ENCODE data around the gene IGSF8.
"Not testable (repeated sequence)": the region's sequence is repeated elsewhere in the genome, so short reads cannot be mapped to it uniquely, and the experiment has no call there.

Gene IGSF8

DNA sequence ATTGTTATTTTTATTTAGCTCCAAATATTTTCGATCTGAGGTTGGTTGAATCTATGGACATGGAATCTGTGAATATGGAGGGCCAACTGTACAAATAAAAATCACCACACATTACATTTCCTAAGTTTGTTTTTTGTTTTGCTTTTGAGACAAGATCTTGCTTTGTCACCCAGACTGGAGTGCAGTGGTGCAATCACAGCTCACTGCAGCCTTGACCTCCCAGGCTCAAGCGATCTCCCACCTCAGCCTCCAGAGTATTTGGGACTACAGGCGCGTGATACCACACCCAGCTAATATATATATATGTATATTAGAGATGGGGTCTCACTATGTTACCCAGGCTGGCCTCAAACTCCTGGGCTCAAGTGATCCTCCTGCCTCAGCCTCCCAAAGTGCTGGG, 27.9 kb upstream of the IGSF8 start:
- not testable (repeated sequence) for DNase-seq

DNA sequence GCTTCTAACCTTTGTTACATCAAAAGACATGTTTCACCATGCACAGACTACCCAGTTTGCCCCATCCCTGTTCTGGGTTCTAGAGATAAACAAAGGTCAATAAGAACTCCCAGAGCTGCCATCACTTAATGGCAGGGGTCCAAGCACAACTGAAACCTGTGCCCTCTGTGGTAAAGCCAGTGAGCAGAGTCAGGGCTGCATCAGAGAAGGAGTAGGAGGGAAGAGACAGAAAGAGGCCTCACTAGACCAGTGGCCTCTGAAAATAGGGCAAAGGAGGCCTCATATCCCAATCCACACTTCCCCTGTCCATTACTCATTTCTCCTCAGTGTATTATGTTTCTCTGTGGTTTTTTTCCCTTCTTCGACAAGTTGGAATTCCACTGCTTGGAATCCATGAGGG, 27.3 kb upstream of the IGSF8 start:
- DNase-seq: no peak

DNA sequence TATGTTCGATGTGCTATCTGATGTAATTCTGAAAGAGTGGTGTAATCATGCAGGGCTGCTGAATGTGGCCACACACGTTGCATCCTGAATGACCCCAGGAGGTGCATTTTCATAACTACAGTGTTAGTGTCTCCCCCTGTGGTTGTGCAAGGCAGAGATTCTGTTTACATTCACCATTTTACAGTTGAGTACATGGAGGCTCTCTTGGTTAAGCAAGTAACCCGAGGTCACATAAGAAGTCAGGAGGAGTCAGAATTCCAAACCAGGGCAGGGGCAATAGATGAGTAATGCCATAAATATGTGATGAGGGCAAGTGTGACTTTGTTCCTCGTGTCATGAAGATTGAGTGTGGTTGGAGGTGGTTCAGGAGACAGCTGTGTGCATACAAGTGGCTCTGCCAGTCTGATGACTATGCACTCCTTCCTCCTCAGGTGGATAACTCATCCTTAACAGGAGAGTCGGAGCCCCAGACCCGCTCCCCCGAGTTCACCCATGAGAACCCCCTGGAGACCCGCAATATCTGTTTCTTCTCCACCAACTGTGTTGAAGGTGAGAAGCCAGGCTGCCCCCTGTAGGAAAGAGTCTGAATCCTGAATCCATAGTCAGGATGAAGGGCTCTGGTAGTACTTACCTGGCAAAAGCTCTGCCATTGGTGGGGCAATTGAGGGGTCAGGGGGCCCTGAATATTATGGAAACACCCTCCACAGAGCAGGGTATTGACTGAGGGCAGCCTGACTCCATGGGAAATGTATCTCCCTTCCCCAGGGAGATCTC, 26.5 kb upstream of the IGSF8 start:
- DNase-seq: no peak

DNA sequence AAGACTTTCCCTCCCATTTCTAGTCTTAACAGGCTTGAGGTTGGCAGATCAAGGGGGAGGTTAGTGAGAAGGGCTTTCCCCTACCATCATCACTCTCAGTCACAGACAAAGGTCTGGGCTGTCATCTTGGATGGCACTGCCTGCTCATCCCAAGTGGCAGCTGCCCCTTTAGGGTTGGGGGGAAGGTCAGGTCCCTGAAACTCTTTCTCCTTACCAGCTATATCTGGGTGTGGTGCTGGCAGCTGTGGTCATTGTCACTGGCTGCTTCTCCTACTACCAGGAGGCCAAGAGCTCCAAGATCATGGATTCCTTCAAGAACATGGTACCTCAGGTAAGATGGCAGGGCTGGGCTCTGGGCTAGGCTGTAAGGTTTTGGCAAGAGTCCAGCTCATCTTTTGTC, 25.3 kb upstream of the IGSF8 start:
- DNase-seq: no peak

DNA sequence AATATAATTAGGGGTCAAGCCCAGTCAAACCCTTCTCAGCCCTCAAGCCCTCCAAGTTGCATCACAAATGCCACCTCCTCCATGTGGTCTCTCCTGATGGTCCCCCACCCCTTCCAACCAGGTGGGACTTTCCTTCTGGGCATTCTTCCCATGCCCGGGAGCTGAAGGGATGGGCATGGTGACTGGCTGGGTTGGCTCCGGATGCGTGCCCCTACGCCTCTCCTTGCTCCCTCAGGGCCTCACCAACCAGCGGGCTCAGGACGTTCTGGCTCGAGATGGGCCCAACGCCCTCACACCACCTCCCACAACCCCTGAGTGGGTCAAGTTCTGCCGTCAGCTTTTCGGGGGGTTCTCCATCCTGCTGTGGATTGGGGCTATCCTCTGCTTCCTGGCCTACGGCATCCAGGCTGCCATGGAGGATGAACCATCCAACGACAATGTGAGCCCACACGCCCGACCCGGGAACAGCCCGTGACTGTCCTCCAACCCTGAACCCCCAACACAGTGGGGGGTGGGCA, 24.6 kb upstream of the IGSF8 start:
- DNase-seq: no peak

DNA sequence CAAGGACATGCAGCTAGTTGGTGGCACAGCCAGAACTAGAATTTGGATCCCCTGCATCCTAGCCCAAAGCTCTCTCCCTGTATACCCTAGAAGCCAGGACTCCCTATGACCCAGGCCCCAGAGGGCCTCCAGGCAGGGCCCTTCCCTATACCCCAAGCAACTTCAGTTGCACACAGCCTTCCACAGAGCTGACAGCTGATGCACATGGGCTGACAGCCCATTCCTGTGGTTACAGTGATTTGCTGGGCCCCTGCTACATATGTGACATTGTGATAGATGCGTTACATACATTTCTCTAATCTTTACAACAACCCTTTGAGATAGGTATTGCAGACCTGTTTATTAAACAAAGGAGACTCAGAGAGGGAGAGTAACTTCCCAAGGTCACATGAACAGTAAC, 23.0 kb upstream of the IGSF8 start:
- DNase-seq: no peak

DNA sequence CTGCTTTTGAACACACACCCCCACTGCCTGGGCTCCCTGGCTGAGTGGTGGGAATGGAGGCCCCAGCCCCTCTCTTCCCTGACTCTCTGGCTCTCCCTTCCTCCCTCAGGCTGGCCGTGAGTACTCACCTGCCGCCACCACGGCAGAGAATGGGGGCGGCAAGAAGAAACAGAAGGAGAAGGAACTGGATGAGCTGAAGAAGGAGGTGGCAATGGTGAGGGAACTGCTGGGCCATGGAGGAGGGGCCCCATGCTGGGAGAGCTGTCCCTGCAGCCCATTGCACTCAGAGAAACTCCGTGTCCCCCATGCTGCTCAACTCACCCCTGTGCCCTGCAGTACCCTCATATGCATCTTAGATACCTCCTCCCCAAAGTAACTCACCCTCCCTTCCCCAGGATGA, 22.4 kb upstream of the IGSF8 start:
- DNase-seq: no peak

DNA sequence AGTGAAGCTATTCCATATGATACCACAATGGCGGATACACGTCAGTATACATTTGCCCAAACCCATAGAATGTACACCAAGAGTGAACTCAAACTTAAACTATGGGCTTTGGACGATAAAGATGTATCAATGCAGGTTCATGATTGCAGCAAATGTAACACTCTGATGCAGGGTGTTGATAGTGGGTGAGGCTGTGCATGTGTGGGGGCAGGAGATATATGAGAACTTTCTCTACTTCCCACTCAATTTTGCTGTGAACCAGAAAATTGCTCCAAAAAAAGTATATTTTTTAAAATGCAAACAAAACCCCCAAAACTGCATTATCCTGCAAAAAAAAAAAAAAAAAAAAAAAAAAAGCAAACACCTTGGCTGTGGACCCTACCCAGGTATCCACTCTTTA, 20.5 kb upstream of the IGSF8 start:
- no peak for DNase-seq

DNA sequence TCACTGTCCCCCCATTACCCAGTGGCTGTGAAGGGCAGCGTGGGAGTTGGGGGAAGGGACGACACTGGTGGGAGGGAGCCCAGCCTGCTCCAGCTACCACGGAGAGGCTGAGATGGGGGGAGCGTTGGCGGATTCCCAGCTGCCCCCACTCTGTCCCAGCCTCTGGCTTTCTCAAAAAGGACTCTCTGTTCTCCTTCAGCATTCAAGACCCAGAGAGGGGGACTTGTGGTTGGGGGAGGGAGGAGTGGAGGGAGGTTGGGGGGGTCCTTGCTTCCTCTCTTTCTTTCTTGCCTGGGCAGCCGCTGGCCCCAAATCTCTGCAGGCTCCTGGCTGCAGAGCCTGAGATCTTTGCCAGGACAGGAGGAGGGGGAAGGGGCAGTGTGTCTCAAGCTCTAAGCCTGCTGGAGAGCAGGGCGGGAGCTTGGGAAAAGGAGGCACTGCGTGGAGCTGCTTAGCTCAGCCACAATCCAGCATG, 19.3 kb upstream of the IGSF8 start:
- DNase-seq: no peak

DNA sequence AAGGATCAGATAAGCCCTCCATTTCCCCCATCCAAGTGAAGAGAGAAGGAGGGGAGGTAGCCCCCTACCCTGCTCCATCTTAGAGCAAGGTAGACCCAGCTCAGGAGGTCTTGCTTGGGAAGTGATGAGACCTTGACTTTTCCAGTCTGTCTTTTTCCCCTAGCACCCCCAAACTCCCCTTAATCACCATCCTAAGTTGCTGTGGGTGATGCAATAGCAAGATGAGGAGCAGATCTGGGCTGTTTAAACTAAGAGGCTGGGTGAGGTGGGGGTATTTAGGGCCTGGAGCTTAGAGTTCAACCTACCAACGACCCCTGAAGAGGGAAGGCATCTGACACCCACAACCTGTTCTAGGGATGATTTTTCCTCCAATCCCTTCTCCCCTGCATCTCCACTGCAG, 18.9 kb upstream of the IGSF8 start:
- no peak for DNase-seq

DNA sequence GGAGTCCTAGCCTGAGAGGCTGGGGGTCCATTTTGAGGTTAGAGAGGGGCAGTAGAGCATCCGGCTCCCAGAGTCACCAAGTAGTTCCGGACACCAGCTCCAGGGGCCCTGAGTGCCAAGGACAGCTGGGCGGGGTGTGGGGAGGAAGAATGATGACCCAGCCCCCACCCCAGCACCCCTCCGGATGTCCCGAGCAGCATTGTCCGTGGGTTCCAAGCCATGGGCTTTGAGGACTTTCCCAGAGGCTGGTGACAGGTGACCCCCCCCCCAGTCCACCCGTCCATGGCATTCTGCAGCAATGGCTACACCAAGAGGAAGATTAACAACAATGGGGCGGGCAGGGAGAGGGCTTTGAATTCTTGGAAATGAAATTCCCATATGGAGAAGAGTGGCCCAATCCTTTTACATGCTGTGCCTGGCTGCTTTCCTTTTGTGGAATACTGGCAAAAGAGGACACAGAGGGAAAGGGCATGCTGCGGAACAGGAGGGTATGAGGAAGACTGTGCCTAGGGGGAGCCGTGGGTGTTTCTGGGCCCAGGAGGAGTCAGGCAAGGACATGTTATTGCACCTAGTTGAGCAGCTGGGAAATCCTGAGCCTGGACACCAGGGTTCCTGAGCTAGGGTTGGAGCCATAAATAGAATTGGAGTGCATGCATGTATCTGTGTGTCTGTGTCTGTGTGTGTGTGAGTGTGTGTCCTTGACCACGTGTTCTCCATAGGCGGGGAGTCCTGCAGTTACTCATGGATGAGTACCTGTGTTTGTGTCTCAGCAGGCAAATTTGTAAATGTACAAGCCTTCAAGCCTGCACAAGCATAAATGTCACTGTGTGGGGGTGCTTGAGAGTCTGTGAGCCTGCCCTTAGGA, 18.1 kb upstream of the IGSF8 start:
- DNase-seq: no peak

DNA sequence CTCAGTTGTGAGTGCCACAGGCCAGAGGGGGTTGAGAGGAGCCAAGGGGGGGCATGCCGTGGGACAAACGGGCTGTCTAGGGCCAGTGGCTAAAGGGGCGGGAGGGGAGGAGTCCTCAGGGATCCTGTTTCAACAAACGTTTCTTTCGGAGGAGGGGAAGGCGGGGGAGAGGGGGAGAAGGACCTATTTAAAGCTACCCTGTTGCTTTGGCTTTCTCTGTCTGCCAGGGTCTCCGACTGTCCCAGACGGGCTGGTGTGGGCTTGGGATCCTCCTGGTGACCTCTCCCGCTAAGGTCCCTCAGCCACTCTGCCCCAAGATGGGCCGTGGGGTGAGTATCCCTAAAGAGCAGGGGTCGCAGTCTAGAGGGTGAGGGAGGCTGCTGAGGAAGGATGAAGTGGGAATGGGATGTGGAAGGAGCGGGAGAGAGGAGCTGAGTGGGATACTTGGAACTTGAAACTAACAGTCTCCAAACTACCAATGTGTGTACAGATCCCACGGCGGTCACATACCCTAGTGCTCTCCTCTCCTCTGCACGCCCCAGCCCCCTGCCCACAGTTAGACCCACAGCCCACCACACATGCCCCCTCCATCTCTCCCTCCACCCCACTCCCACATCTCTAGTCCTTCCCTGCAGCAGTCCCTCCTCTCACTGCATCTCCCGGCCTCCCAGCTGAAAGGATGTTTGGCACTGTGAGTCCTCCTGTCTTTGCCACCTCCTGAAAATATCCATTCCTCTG, 17.3 kb upstream of the IGSF8 start, which contains the start of gene ATP1A2:
Gene ATP1A2, plus strand, starts transcription at position 215 of the 738 bp plus-strand sequence. Its CDS starts 103 bp downstream, at position 318.
- DNase-seq: no peak

DNA sequence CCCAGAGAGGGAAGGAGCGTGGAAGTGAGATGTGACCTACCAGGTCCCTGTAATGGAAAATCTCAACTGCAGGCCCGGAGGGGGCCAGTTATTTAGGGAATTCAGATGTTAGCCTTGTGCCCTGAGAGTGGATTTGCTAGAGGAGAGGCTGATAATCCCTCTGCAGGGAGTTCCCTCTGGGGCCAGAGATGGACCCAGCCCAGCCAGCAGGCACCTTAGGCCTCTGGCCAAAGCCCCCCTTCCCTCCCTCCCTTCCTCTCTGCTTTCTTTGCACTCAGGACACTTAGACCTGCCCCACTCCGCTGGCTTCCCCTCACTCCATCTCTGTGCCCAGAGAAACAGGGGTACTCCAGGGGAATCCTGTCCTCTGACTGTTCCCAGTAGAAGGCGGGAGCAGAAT, 15.7 kb upstream of the IGSF8 start:
- DNase-seq: no peak

DNA sequence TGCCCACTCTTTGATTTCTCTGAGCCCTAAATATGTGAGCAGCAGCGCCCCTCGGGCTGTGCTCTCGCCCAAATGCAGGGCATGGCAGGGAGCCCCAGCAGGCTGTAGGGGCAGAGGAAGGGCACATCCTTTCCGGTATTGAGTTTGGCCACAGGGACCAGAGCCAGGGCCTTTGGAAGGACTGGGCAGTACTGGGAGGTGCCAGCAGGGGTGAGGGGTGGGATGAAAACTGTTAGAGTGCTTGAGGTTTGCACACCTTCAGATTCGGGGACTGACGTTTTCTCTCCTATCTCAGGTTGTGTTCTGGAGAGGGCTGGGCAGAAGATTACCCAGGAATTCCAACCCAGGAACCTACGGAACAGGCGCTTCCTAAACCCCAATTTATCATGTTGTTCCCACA, 15.0 kb upstream of the IGSF8 start:
- DNase-seq: no peak

DNA sequence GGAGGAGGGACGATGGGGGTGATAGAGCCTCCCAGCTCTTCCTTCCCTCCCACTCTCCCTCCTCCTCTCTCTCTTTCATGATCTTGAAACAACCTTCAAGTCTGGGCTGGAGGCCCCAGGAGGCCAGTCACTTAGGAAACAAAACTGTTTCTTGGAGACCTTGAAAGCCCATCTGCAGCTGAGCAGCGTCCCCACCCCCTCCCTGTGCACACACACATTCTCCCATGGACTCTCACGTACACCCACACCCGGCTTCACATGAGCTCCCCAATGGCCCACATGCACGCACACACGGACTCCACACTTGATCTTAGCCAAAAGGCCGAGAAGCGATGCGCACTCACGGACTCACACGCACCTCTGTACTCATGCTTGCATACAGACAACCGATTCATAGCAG, 13.9 kb upstream of the IGSF8 start:
- no peak for DNase-seq

DNA sequence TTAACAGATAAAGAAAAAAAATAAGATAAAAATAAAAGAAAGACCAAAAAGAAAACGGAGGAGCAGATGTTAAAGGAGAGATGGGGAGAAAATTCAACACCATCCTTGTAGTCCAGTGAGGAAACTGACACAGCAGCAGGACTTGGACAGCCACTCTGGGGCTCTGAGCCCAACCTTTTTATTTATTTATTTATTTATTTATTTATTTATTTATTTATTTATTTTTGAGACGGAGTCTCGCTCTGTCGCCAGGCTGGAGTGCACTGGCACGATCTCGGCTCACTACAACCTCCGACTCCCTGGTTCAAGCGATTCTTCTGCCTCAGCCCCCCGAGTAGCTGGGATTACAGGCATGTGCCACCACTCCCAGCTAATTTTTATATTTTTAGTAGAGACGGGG, 13.0 kb upstream of the IGSF8 start:
- not testable (repeated sequence) for DNase-seq

DNA sequence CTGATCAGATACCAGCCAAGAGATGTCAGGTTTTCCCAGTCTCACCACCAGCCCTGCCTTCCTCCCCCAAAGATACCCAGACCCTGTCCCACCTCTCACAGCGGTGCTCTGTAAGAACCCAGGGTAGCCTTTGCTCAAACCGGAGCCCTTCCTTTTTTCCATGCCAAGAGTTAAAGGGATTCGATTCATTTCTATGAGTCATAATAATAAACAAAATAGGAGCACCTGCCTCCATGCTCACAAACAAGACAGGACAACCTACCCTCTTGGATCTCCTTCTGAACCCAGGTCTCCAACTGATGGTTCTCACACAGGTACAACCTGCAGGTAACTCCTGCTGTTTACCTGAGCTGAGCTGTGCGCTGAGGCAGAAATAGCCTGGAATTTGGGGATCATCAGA, 11.3 kb upstream of the IGSF8 start:
- DNase-seq: no peak

DNA sequence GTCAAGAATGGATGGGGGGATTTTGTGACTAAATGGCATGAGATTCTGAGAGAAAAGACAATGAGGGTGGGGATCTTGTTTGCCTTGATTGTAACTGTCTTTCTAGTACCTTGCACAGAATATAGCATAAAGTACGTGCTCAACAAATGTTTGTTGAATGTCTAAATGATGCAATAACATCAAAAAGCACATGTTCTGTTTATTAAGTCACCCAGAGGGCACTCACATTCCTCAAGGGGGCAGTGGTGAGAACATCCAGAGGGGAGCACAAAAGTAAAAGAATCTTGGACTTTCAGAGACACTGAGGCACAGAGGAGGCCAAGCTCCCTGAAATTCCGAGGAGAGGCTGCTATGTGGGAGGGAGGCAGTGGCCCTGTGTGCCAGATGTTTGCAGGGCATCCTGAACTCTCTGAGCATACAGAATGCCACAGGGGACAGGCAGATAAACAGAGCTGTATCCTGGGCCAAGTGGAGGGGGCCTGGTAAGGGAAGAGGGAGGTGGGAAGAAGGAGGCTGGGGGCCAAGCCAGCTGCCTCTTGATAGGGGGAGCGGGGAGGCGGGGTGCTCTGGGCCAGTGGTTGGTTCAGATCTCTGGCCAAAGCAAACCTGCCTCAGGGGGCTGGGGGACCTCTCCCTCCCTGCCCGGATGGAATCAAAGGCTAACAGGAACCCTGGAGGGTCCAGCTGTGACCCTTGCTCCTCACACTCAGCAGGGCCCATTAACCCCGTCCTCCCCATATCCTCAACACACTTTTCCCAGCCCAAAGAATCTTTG, 10.7 kb upstream of the IGSF8 start:
- no peak for DNase-seq

DNA sequence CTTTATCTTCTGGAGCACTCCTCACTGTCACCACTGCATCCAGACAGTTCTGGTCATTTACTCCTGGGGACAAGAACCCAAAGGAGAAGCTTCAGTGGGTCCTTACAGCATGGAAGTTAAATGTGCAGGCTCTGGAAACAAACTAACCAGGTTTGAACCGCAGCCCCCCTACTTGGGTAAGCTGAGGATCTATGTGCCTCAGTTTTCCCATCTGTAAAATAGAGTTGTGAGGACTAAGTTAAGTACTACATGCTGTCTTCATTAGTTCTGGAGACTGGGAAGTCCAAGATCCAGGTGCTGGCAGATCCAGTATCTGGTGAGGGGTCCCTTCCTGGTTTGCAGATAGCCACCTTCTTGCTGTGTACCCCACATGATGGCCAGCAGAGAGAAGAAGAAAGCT, 9.1 kb upstream of the IGSF8 start:
- no peak for DNase-seq

DNA sequence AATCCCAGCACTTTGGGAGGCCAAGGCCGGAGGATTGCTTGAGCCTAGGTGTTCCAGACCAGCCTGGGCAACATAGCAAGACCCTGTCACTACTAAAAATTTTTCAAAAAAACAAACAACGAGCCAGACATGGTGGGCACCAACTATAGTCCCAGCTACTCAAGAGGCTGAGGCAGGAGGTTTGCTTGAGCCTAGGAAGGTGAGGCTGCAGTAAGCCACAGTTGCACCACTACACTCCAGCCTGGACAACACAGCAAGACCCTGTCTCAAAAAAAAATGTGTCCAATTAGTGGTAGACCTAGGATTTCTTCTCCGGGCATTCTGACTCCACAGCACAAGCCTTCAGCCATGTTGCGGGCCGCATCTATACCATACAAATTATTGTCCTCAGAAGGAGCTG, 6.7 kb upstream of the IGSF8 start:
- DNase-seq: no peak

DNA sequence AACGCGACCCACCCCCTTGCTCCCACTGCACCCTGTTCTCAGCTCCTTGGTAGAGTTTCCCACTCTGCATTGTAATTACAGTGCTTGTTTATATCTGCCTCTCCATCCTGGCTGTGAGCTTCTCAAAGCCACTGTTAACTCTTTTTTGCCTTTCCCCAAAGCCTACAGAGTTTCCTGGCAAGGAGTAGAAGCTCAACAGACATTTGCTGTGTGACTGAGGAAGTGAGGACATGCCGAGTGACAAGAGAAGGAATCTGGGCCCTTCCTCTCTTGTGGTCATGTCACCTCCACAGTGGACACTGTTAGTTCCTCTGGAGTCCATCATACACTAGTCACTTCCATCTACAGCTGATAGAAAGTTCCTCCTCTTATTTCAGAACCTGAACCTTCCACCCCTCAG, 6.1 kb upstream of the IGSF8 start:
- DNase-seq: no peak

DNA sequence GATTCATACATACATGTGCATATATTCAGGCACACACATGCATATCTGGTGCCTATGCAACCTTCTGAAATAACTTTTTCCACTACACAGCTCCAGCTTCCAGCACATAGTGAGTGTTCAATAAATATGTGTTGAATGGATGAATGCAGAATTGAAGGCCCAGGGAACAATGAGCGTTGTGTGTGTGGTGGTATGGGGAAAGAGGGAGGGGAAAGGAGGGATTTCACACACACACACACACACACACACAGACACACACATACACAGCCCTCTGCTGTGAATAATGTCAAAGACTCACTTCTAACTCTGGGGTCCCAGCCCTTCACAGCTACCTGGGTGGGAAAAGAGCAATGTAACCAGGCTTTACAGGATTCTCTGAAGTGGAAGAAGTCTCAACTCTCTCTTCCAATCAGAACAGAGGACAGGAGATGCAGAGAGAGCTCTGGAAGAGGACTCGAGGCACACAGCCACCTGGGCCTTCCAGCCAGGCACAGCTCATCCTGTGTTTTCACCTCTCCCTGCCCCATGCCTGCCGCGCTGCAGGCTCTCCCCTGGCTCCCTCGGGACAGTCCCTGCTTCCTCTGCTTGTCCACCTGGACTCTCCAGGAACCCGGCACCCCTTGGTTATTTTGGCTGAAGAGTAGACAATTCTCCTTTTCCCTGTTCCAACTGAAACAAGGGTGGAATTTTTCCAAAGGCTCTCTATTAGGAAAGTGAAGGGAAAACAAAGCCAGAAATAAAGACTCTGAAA, 5.4 kb upstream of the IGSF8 start:
- no peak for DNase-seq
